ENCODE measurements around the gene SH2D6.

SH2D6 gene

GRCh38 chr2:85453571-85453970, 35.1 kb downstream of the SH2D6 start:
- no peak overlapping the region for H3K4me3 ChIP-seq (IDR thresholded peaks at IDR 0.05; ENCODE audit: insufficient read depth, low read depth, low read length)
- no peak overlapping the region for H3K4me2 ChIP-seq
- no peak for TF ChIP-seq CTCF (conservative IDR thresholded peaks at IDR 0.05; ENCODE audit: low read depth, low read length)
- no peak overlapping the region for H2AFZ ChIP-seq (ENCODE audit: low read depth)
- H3K9ac ChIP-seq: no peak overlapping the region
- no peaks in the 10 kb centered on the region for H3K4me1 ChIP-seq (ENCODE audit: low read depth, poor library complexity, severe bottlenecking)
- no peaks in the 10 kb centered on the region for H3K36me3 ChIP-seq (ENCODE audit: insufficient read depth)
- H3K79me2 ChIP-seq (ENCODE audit: insufficient read depth, low read depth): no peaks in the 10 kb centered on the region
- no peaks in the 10 kb centered on the region for H4K20me1 ChIP-seq (ENCODE audit: insufficient read depth)
- no peaks in the 10 kb centered on the region for H3K27me3 ChIP-seq (ENCODE audit: insufficient read depth, low read depth)
- no peak overlapping the region for H3K27ac ChIP-seq

- Histone ChIP-seq H3K9ac (no peak overlapping the region), H4K20me1 (ENCODE audit: insufficient read depth) (no peaks in the 10 kb centered on the region), H3K4me2 (no peak overlapping the region), H3K27me3 (ENCODE audit: insufficient read depth, low read depth) (no peaks in the 10 kb centered on the region), H3K79me2 (ENCODE audit: insufficient read depth, low read depth) (no peaks in the 10 kb centered on the region), H3K27ac (no peak overlapping the region), H3K36me3 (ENCODE audit: insufficient read depth) (no peaks in the 10 kb centered on the region), H2AFZ (ENCODE audit: low read depth) (no peak overlapping the region), H3K4me1 (ENCODE audit: low read depth, poor library complexity, severe bottlenecking) (no peaks in the 10 kb centered on the region), H3K4me3 (IDR thresholded peaks at IDR 0.05; ENCODE audit: insufficient read depth, low read depth, low read length) (no peak overlapping the region)
- TF ChIP-seq CTCF (conservative IDR thresholded peaks at IDR 0.05; ENCODE audit: low read depth, low read length): no peak
These were observed 37.1 kb downstream of the SH2D6 start for GRCh38 chr2:85455552-85456090.

GRCh38 chr2:85457043-85457442, 38.5 kb downstream of the SH2D6 start:
- H3K4me2 ChIP-seq: no peak overlapping the region
- H3K4me1 ChIP-seq (ENCODE audit: low read depth, poor library complexity, severe bottlenecking): no peaks in the 10 kb centered on the region
- no peak overlapping the region for H2AFZ ChIP-seq (ENCODE audit: low read depth)
- no peaks in the 10 kb centered on the region for H3K27me3 ChIP-seq (ENCODE audit: insufficient read depth, low read depth)
- no peak for TF ChIP-seq CTCF (conservative IDR thresholded peaks at IDR 0.05; ENCODE audit: low read depth, low read length)
- H3K36me3 ChIP-seq (ENCODE audit: insufficient read depth): no peaks in the 10 kb centered on the region
- H4K20me1 ChIP-seq (ENCODE audit: insufficient read depth): no peaks in the 10 kb centered on the region
- no peak overlapping the region for H3K27ac ChIP-seq
- no peaks in the 10 kb centered on the region for H3K79me2 ChIP-seq (ENCODE audit: insufficient read depth, low read depth)
- no peak overlapping the region for H3K4me3 ChIP-seq (IDR thresholded peaks at IDR 0.05; ENCODE audit: insufficient read depth, low read depth, low read length)
- H3K9ac ChIP-seq: no peak overlapping the region

GRCh38 chr2:85457877-85458316, 39.4 kb downstream of the SH2D6 start:
- Histone ChIP-seq H3K4me2 (no peak overlapping the region), H4K20me1 (ENCODE audit: insufficient read depth) (no peaks in the 10 kb centered on the region), H2AFZ (ENCODE audit: low read depth) (no peak overlapping the region), H3K27ac (no peak overlapping the region), H3K4me1 (ENCODE audit: low read depth, poor library complexity, severe bottlenecking) (no peaks in the 10 kb centered on the region), H3K79me2 (ENCODE audit: insufficient read depth, low read depth) (no peaks in the 10 kb centered on the region), H3K4me3 (IDR thresholded peaks at IDR 0.05; ENCODE audit: insufficient read depth, low read depth, low read length) (no peak overlapping the region), H3K27me3 (ENCODE audit: insufficient read depth, low read depth) (no peaks in the 10 kb centered on the region), H3K9ac (no peak overlapping the region), H3K36me3 (ENCODE audit: insufficient read depth) (no peaks in the 10 kb centered on the region)
- no peak for TF ChIP-seq CTCF (conservative IDR thresholded peaks at IDR 0.05; ENCODE audit: low read depth, low read length)
